ENCODE measurements around the gene TEX2. TPM values are rescaled to one million over a fixed set of nuclear protein-coding genes. Genes with fewer than 3 reads are reported as not detected.

Gene TEX2
- total and polyA plus RNA-seq, 2 experiments from 2014 or later, result 27.9 to 37.7 TPM

DNA sequence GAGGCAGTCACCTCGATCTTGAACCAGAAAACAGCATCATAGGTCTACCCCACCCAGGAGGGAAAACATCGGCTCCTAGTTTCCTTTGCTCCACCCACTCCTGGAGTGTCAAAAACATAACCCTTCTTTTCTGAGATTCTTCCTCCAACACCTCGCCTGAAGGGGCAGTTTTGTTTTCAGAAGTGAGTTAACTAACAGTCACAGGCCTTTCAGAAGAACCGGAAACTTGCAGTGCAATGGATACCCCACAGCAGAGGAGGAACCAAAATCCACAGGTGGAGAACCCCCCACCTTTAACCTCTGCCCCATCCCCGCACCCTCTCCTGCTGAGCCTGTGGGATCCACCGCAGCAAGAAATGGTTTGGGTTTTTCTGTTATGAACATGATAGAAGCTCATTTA lies 7.8 kb upstream of the TEX2 start:
- Histone ChIP-seq H3K36me3 (replicated peaks; ENCODE audit: insufficient read depth, low read depth) (no peaks in the 10 kb centered on the region), H3K4me3 (no peak overlapping the region), H3K9me2 (replicated peaks; ENCODE audit: insufficient read depth) (no peaks in the 10 kb centered on the region), H2AFZ (no peak overlapping the region), H3K79me2 (no peaks in the 10 kb centered on the region), H3K4me1 (ENCODE audit: insufficient read depth) (no peaks in the 10 kb centered on the region), H3K27ac (no peak overlapping the region), H3K9me3 (ENCODE audit: low read depth) (no peaks in the 10 kb centered on the region), H4K20me1 (ENCODE audit: insufficient read depth, poor library complexity, severe bottlenecking) (no peaks in the 10 kb centered on the region), H3K27me3 (no peaks in the 10 kb centered on the region), H3K4me2 (no peak overlapping the region)
- TF ChIP-seq EZH2 (IDR thresholded peaks at IDR 0.05; ENCODE audit: borderline replicate concordance), result no peak
- TF ChIP-seq, protein P1, sequence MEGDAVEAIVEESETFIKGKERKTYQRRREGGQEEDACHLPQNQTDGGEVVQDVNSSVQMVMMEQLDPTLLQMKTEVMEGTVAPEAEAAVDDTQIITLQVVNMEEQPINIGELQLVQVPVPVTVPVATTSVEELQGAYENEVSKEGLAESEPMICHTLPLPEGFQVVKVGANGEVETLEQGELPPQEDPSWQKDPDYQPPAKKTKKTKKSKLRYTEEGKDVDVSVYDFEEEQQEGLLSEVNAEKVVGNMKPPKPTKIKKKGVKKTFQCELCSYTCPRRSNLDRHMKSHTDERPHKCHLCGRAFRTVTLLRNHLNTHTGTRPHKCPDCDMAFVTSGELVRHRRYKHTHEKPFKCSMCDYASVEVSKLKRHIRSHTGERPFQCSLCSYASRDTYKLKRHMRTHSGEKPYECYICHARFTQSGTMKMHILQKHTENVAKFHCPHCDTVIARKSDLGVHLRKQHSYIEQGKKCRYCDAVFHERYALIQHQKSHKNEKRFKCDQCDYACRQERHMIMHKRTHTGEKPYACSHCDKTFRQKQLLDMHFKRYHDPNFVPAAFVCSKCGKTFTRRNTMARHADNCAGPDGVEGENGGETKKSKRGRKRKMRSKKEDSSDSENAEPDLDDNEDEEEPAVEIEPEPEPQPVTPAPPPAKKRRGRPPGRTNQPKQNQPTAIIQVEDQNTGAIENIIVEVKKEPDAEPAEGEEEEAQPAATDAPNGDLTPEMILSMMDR (IDR thresholded peaks at IDR 0.05; ENCODE audit: poor library complexity), result no peak
- no peak for TF ChIP-seq EZH2phosphoT487 (IDR thresholded peaks at IDR 0.05; ENCODE audit: low read depth, severe bottlenecking, unreplicated experiment)
- WGBS (ENCODE audit: low lambda C conversion rate, missing lambda C conversion rate), result 77% methylated on average over 6 of the region's 6 CpGs
- no peak for DNase-seq (ENCODE audit: low spot score)

DNA sequence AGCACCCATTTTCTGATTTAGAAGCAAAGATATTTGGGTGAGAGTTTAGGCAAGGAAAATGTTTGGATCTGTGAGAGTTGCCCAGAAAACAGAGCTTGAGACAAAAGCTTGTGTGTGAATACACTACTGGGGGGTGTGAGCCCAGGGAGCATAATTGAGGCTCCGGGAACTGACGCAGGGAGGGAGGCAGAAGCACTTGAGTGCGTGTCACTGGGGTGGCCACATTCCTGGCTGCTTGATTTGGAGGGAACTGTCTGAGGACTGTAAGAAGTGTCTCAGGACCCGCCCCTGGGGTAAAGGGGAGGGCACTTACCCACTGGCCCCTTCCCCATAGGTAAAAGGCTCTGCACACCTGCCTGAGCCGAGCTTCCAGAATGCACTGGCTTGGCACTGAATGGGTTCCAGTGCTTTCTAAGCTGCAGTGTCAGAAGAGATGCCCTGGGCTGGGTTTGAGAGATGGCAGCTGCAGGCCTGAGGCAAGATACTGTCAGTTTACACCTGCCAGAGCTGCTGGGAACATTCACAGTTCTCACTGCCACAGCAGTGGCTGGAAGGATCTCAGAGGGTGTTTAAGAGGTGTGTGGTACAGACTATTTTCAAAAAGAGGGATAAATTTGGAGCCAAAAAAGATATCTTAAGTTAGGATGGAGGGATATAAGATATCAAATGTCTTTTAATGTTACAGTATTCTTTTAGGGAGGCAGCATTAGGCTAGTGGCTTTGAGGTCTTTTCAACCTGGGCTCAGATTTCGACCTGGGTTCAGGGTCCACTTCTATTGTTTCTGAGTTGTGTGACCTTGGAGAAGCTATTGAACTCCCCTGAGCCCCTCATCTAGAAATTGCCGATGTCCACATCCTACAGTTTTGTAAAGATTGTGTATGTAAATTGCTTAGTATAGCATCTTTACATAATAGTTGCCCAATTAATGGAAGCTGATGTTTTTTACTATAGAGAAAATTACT lies 6.9 kb upstream of the TEX2 start:
- Histone ChIP-seq H3K27ac (no peak overlapping the region), H3K4me1 (ENCODE audit: insufficient read depth) (no peaks in the 10 kb centered on the region), H3K36me3 (replicated peaks; ENCODE audit: insufficient read depth, low read depth) (no peaks in the 10 kb centered on the region), H3K4me2 (no peak overlapping the region), H4K20me1 (ENCODE audit: insufficient read depth, poor library complexity, severe bottlenecking) (no peaks in the 10 kb centered on the region), H3K79me2 (no peaks in the 10 kb centered on the region), H3K9me3 (ENCODE audit: low read depth) (no peaks in the 10 kb centered on the region), H3K9me2 (replicated peaks; ENCODE audit: insufficient read depth) (no peaks in the 10 kb centered on the region), H3K27me3 (no peaks in the 10 kb centered on the region), H3K4me3 (no peak overlapping the region), H2AFZ (no peak overlapping the region)
- no peak for TF ChIP-seq EZH2 (IDR thresholded peaks at IDR 0.05; ENCODE audit: borderline replicate concordance)
- TF ChIP-seq, protein P1 (IDR thresholded peaks at IDR 0.05; ENCODE audit: poor library complexity), result no peak
- no peak for TF ChIP-seq EZH2phosphoT487 (IDR thresholded peaks at IDR 0.05; ENCODE audit: low read depth, severe bottlenecking, unreplicated experiment)
- 67% methylated on average over 7 of the region's 7 CpGs for WGBS (ENCODE audit: low lambda C conversion rate, missing lambda C conversion rate)
- DNase-seq (ENCODE audit: low spot score), result no peak

DNA sequence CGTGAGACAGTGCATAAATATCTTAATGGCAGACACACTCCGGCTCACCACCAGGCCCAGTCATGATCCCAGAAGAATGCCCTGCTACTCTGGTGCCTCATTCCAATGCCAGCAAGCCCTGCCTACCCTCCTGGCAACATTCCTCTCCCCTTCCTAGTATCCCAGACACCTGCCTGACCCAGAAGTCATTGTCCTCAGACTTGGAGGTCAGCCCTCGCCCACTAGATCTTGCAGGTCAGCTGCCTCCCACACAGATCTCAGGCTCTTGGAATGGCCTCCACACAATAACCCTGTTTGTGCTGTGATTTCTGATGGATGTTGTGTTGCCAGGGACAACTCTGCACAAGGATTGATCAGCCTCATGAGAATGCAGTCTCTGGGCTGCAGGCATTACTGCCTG lies 1.8 kb upstream of the TEX2 start:
- H3K79me2 ChIP-seq, result peaks cover 21% of the 10 kb centered on the region
- H3K9me2 ChIP-seq (replicated peaks; ENCODE audit: insufficient read depth), result no peaks in the 10 kb centered on the region
- no peak overlapping the region for H3K4me3 ChIP-seq
- no peak overlapping the region for H3K27ac ChIP-seq
- no peak overlapping the region for H3K4me2 ChIP-seq
- no peaks in the 10 kb centered on the region for H3K36me3 ChIP-seq (replicated peaks; ENCODE audit: insufficient read depth, low read depth)
- H3K4me1 ChIP-seq (ENCODE audit: insufficient read depth), result peaks cover 19% of the 10 kb centered on the region
- TF ChIP-seq, protein P1 (IDR thresholded peaks at IDR 0.05; ENCODE audit: poor library complexity), result no peak
- no peak for TF ChIP-seq EZH2phosphoT487 (IDR thresholded peaks at IDR 0.05; ENCODE audit: low read depth, severe bottlenecking, unreplicated experiment)
- TF ChIP-seq EZH2 (IDR thresholded peaks at IDR 0.05; ENCODE audit: borderline replicate concordance), result no peak
- WGBS (ENCODE audit: low lambda C conversion rate, missing lambda C conversion rate), result 81% methylated on average over 3 of the region's 3 CpGs
- DNase-seq (ENCODE audit: low spot score), result no peak
- H3K9me3 ChIP-seq (ENCODE audit: low read depth), result no peaks in the 10 kb centered on the region
- H4K20me1 ChIP-seq (ENCODE audit: insufficient read depth, poor library complexity, severe bottlenecking), result no peaks in the 10 kb centered on the region
- no peaks in the 10 kb centered on the region for H3K27me3 ChIP-seq
- no peak overlapping the region for H2AFZ ChIP-seq
